T-helper 2 cell (primary cell): ENCODE results near the gene SLN.
A peak's percentile ranks its signal among the peaks of the same experiment; 100 is the strongest.

Experiments
- DNase-seq, 5 experiments: peaks; one replicate each; pipeline versions ENCODE4 v3.0.0 to v3.0.0-alpha.2; 2012 to 2022

SLN gene

DNA sequence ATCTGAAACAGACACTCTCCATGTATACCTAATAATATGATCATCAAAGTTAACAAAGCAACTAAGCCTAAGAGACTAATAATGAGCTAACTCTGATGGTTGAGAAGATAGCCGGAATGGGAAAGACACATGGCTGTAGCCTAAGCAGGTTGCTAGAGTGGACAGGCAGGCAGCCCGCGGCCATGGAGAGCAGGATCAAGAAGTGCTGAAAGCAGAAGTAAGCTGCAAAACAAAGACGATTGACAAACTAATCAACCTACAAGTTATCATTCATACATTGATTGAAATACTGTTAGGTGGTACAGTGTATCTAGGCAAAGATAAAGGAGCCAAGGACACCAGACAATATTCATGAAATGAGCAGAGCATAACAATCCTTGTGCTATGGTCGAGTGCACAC, 29.3 kb downstream of the SLN start:
- DNase-seq: no peak

DNA sequence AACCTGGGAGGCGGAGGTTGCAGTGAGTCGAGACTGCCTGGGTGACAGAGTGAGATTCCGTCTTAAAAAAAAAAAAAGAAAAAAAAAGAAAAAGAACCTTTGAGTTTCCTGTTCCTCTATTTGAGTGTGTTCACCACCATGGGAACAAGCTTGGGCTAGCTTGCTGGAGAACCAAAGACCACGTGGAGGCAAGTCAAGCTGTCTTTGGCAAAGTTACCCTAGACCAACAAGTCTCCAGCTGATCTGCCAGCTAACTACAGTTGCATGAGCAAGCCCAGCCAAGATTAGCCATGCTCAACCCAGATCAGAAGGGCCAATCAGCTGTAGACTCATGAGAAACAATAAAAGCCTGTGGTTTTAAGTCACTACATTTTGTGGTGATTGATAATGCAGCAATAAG, 29.7 kb downstream of the SLN start:
- DNase-seq: no peak

DNA sequence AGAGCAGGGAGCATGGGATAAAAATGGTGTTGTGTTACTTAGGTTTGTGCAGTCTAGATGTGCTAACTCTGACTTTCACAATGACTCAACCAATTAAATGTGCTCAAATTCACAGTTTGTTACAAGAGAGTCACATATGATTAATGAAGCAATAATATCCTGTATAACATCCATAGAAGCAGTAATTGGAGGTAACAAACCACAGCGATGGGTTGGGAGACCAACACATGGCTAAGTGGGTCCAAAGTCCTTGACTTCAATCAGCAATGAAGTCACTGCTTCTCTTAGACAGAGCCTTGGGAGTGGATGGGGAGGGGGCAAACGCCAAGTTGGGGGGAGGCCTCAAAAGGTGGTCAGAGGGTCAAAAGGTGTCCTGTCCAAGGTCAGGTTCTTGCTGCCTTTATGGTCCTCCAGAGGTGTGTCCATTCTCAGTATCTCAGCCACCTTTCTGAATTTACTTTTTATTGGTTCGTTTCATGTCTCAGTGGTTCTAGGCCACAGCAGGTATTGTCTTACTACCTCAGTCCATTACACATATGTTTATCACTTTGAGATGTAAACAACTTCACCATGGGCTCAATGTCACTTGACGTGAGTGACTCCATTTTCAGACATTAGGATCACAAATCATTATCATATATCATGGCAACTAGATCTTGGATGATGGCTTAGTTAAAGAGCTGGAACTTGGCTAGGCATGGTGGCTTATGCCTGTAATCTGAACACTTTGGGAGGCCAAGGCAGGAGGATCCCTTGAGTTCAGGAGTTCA, 32.4 kb downstream of the SLN start:
- DNase-seq: peak in 1 of 5 experiments; percentile 9

DNA sequence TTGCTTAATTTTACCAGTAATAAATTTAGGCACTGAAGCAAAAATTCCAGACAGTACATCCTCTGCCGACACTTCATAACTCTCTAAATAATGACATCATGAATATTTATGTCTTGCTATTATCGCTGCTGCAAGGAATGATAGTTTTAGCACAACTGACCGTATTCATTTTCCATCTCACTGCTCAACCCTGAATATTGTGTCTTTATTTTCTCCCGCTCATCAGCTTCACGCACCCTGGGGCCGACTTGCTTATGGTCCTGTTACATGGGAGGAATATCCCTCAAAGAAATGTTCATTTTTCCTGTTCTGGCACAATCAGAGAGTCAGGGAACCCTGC, 33.3 kb downstream of the SLN start:
- DNase-seq: no peak

DNA sequence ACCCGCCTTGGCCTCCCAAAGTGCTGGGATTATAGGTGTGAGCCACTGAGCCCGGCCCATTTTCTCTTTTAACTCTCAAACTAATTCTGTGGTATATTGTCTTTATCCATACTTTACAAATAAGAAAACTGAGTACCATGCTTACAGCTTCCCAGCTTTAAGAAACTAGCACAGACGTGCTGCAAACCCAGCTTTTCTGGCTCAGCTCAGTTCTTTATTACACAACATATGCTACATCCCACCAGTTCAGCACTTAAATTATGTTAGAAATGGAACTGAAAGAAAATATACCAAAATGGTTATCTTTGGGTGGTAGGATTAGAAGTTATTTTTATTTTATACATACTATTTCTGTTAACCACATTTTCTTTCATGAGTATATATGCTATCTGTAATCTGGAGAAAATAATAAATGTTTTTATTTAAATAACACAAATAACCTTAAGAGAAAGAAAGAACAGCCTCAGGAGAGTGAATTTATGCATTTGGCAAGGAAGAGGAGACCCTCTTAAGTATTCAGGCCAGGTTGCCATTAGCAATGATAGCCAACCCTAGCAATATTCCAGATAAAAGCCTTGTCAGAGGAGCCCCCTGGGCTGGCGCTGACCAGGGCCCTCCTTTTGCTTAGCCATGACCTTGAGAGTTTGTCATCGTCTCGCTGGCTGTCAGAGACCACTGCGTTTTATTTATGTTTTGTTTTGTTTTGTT, 33.8 kb downstream of the SLN start:
- DNase-seq: no peak

DNA sequence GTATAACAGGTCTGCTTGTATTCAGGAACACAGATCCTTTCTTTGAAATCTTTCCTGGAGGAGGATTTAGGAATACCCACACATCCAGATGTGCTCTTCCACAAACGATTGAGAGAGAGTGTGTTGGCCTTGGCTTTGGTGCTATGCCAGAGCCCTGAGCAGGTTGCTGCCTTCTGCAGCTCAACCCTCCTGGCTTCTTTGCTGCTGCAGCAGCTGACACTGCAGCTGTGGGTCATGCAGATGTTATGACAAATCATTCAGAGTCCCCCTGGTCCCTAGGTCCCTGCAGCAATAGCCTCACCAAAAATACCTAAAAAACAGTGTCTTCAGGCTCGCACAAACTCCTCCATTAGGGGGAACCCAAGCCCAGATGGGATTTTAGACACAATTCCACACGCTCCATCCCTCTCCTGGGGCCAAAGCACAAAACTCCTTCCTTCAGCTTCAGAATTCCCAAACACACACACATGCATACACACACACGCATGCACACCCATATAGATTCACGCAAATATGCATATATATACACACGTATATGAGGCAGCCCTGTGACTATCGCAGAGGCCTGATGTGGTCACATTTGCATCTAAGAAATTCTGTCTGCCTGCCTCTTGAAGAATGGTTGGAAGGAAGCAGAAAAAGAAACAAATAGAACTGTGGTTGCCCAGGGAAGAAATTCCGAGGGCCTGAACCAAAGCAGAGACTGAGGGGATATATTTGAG, 35.4 kb downstream of the SLN start:
- DNase-seq: no peak

DNA sequence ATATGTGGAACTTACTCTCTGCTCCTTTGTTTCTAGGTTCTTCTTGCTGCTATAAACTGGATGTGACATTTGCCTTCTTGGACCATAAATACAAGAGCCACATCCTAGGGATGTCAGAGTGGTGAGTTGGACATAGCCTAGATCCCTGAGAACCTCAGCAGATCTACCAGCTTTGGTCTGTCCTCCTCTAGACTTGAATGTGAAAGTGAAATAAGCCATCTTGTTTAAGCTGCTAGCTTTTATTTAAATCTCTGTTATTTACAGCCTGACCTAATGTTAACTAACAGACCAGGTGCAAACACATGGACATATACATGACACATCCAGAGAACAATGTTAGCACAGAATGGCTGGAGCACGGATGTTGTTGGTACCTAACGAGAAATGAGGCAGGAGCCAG, 36.0 kb downstream of the SLN start:
- DNase-seq: no peak

DNA sequence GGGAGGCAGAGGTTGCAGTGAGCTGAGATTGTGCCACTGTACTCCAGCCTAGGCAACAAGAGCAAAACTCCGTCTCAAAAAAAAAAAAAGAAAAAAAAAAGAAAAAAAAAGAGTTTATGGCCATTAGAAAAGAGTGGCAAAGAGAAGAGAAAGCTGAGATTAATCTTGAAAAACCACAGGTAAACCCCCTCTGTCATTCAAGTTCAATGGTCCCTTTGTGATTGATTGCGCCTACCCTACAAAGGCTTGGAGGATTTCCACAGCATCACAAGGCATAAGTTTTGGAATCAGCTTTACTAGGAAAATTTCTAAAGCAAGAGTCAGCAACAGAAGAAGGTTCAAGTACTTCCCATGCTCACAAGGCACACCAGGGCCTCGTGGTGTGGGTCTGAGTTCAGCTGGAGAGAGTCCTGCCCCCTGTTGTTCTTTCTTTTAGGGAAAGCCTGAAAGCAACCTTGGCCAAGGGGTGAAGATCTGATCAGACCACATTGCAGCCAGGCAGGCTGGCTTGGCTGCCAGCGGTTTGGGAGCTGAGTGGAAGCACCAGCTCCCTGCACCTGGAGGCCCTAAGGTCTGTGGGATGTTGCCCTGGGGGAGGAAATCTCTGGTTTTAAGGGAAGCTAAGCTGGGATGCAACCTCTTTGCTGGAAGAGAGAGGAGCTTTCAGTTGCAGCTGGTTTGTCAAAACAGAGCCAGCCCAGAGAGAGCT, 41.8 kb downstream of the SLN start:
- DNase-seq: no peak

DNA sequence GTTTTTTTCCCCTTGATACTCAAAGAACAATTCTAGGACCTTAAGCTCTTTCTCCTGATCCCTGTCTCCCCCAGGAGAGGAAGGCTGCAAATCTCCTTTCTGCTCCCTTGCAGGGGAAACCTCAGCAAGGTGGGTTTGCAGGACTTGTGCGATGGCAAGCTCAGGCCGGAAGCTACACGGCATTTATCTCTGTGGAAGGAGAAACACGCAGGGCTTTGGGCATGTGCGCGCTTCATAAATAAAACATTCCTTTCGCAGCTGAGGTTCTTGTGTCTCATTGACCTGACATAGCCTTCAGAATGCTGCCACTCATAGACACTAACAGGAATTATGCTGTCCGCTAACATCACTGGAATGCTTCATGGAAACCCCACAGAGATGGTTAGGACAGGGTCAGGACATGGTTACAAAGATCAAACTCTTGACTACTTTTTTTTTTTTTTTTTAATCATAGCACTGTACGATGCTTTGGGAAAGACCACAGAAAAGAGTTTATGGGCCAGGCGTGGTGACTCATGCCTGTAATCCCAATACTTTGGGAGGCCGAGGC, 42.6 kb downstream of the SLN start:
- DNase-seq: no peak

DNA sequence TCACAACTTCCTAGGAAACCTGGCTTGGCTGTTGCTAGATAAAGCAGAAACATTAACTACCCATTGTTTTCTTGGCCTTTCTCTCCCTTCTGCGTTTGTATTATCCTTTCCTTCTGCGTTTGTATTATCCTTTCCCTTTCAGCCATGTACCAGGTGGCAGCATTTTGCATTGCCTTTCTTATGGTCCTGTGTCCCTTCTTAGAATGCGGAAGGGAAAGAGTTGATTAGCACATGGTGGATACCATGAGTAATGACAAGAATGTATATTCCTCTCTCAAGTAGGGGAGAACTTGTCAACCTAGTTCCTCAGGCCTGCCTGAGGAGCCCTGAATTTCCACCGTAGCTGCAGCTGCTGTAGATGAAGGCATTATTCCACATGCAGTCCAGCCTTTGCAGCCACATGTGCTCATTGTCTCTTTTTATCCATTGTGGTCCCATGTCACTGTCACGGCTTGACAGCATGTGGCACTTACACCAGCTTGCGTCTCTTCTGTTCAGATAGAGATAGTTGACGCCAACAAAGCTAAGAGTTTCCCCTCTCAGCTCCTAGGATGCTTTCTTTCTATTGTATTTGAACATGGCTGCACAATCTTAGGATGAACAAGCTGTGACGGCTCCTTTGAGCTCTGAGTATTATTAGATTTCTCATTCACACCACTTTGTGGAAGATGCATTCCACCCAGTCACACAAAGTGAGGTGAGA, 44.8 kb downstream of the SLN start:
- no peak for DNase-seq

DNA sequence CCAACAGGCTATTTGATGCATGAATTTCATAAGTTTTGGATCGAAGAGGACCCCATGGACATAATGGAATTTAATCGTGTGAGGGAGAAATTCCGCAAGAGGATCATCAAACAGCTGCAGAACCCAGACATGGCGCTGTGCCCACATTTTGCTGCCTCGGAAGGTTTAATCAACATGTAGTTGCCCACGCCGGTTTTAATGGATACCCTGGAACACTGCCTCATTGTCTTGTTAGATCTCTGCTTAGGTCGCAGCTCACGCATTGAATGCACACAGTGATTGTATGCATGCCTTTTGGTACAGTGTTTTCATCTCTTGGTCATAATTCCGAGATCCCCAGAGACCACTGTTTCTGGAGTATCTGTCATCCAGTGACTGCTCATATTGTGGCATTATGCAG, 46.8 kb downstream of the SLN start:
- no peak for DNase-seq

DNA sequence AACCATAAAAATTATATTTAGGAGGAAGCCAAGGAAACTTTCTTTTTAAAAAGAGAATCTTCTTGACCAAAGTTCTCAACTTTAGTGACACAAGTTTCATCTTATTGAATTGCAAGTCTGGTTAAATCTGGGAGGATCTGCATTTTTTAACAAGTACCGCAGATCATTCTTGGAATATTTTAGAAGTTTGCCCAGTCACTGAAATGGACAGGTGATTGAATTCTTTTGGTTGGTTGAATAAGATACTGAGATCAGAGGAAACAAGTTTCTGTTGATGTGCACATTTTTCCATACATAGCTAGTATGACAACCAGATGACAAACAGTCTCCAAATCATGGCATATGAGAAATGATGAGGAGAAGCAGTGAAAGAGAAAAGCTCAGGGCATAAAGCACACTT, 50.2 kb downstream of the SLN start:
- no peak for DNase-seq

DNA sequence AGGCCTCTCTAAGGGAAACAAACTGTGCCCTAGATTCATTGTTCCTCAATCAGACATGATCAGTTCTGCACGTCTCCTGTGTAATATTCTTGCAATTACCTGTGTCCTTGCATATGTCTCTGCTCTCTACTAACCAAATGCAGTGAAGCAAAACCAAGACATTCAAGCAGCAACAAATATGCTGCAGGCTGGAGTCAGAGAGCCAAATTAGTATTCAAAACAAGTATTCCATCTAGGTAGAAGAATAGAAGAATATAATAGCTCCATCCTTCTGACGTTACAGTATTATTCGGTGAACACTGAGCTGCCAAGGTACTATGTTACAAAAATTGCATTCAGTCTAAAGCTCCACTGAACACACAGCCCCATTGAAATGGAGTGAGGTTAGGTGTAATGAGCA, 51.8 kb downstream of the SLN start:
- no peak for DNase-seq

DNA sequence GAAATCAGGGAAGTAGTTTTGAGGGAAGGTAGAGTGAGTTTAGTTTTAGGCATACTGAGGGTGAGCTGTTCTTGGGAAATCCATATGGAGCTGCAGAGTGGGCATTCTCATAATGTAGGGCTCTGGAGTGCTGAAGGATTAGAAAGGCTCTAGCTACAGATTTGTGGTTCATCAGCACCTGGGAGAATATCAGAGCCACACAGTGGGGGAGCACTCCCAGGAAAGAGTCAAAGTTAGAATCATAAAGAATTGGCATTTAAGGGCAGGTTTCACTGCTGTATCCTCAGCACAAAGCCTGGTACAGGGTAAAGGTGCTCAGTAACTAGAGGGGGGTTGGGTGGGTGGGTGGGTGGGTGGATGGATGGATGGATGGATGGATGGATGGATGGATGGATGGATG, 52.5 kb downstream of the SLN start:
- no peak for DNase-seq
